HepG2 (cell line): Measurements from ENCODE around the gene TBC1D20. TPM values are rescaled to one million over a fixed set of nuclear protein-coding genes. Genes with fewer than 3 reads are reported as not detected.
A peak's percentile ranks its signal among the peaks of the same experiment; 100 is the strongest.

Source experiments
- ATF2 ChIP-seq: sonication (generic); formaldehyde crosslinking; IDR thresholded peaks from 2 replicates; pipeline ENCODE4 v1.4.0; 2020; ENCODE audit warnings: missing genetic modification reagents
- HNF4G ChIP-seq, 2 experiments: sonication (generic) in 1 of 2; formaldehyde crosslinking in 1 of 2; IDR thresholded peaks; 2 replicates each; pipeline versions ENCODE4 v1.4.0 to v1.6.1; 2011 to 2020; ENCODE audit warnings: borderline replicate concordance in 2 of 2, low read depth in 2 of 2, mild to moderate bottlenecking in 2 of 2, low read length in 1 of 2, missing genetic modification reagents in 1 of 2, moderate library complexity in 1 of 2
- KLF9 ChIP-seq: IDR thresholded peaks from 2 replicates; pipeline ENCODE4 v1.6.1; 2016; ENCODE audit warnings: low read depth
- MLLT10 ChIP-seq: sonication (generic); formaldehyde crosslinking; IDR thresholded peaks from 2 replicates; pipeline ENCODE4 v1.4.0; 2020; ENCODE audit warnings: missing genetic modification reagents
- NCOA2 ChIP-seq: sonication (generic); formaldehyde crosslinking; IDR thresholded peaks from 2 replicates; pipeline ENCODE4 v1.8.0; 2022; ENCODE audit warnings: inconsistent platforms
- NFYB ChIP-seq: sonication (generic); formaldehyde crosslinking; IDR thresholded peaks from 2 replicates; pipeline ENCODE4 v1.4.0; 2020; ENCODE audit warnings: missing genetic modification reagents
- PHF21A ChIP-seq: sonication (generic); formaldehyde crosslinking; IDR thresholded peaks from 2 replicates; pipeline ENCODE4 v1.5.0; 2020; ENCODE audit warnings: mild to moderate bottlenecking, missing genetic modification reagents
- RBFOX2 ChIP-seq: fragments of 200-400 bp; formaldehyde crosslinking; IDR thresholded peaks from 2 replicates; pipeline ENCODE4 v1.6.1; 2017; ENCODE audit warnings: low read depth, mild to moderate bottlenecking, low read length
- RCOR2 ChIP-seq: IDR thresholded peaks from 2 replicates; pipeline ENCODE4 v1.6.1; 2016; ENCODE audit warnings: missing biosample characterization, missing genetic modification reagents
- SP1 ChIP-seq, 2 experiments: fragments of 450-650 bp in 1 of 2; sonication (generic) in 1 of 2; formaldehyde crosslinking in 1 of 2; IDR thresholded peaks; 2 replicates each; pipeline versions ENCODE4 v1.4.0 to v1.6.1; 2016 to 2020; ENCODE audit warnings: missing genetic modification reagents in 1 of 2
- SP2 ChIP-seq: sonication (generic); formaldehyde crosslinking; IDR thresholded peaks from 2 replicates; pipeline ENCODE4 v1.5.1; 2020; ENCODE audit warnings: mild to moderate bottlenecking, missing genetic modification reagents
- XRCC5 ChIP-seq: fragments of 200-400 bp; formaldehyde crosslinking; optimal IDR thresholded peaks from 2 replicates; pipeline ENCODE3; 2017; ENCODE audit warnings: mild to moderate bottlenecking, low read length
- ZNF235 ChIP-seq: sonication (generic); formaldehyde crosslinking; IDR thresholded peaks from 2 replicates; pipeline ENCODE4 v1.8.1; 2023; ENCODE audit warnings: mild to moderate bottlenecking, missing genetic modification reagents, borderline replicate concordance
- ZNF260 ChIP-seq: sonication (generic); formaldehyde crosslinking; IDR thresholded peaks from 2 replicates; pipeline ENCODE4 v1.4.0; 2020; ENCODE audit warnings: missing genetic modification reagents, low read depth, mild to moderate bottlenecking, borderline replicate concordance
- ZNF281 ChIP-seq: sonication (generic); formaldehyde crosslinking; IDR thresholded peaks from 2 replicates; pipeline ENCODE4 v1.4.0; 2020; ENCODE audit warnings: missing genetic modification reagents, borderline replicate concordance
- ZNF577 ChIP-seq: sonication (generic); formaldehyde crosslinking; IDR thresholded peaks from 2 replicates; pipeline ENCODE4 v1.4.0; 2020; ENCODE audit warnings: mild to moderate bottlenecking, low read depth, missing genetic modification reagents, borderline replicate concordance
- ZNF629 ChIP-seq: sonication (generic); formaldehyde crosslinking; conservative IDR thresholded peaks from 2 replicates; pipeline ENCODE4 v1.5.0; 2020; ENCODE audit warnings: missing genetic modification reagents
- ZNF646 ChIP-seq: sonication (generic); formaldehyde crosslinking; IDR thresholded peaks from 2 replicates; pipeline ENCODE4 v1.9.0; 2021; ENCODE audit warnings: mild to moderate bottlenecking, missing genetic modification reagents
- ZSCAN22 ChIP-seq: sonication (generic); formaldehyde crosslinking; IDR thresholded peaks from 2 replicates; pipeline ENCODE4 v1.4.0; 2020; ENCODE audit warnings: mild to moderate bottlenecking, missing genetic modification reagents
- polyA plus RNA-seq, 8 experiments: library from polyadenylated mRNA; depleted of rRNA in 3 of 8; stranded (reverse) in 7 of 8; unstranded in 1 of 8; fragments of >200 nt; fragmentation: Illumina TruSeq in 4 of 8; extraction: Trizol in 4 of 8; gene quantifications; 2 replicates each; pipeline versions ENCODE4 v1.2.1 to v1.2.3, GENCODE V29; 2011 to 2016; ENCODE audit warnings: low read depth in 4 of 8, missing spikeins in 1 of 8, mixed read lengths in 1 of 8; ENCODE audit not compliant: insufficient read depth in 1 of 8
- total RNA-seq, 5 experiments: library from RNA; depleted of rRNA; stranded (reverse); fragments of >200 nt; fragmentation: Illumina TruSeq; extraction: Trizol; gene quantifications; 2 replicates each; pipeline ENCODE4 v1.2.3, GENCODE V29; 2016; ENCODE audit warnings: low read depth in 1 of 5

TBC1D20 gene
- total and polyA plus RNA-seq, 2 of the 13 experiments (the other 11 are each of a cell fraction or from before 2014, with no cell fraction given) = 36.6 to 47.1 TPM

- TF ChIP-seq ATF2 (CRISPR knock-in tag) = no peak
- 0 out of 2 replicates have a peak, but pooled peaks have one; percentile 30 for TF ChIP-seq SP2
- no peak for TF ChIP-seq XRCC5
- no peak for TF ChIP-seq RCOR2
- TF ChIP-seq ZSCAN22 (CRISPR knock-in tag) = no peak
- TF ChIP-seq NCOA2 (CRISPR knock-in tag) = no peak
- TF ChIP-seq HNF4G (IDR thresholded peaks at IDR 0.05; ENCODE audit: borderline replicate concordance, low read depth, low read length) = no peak
- no peak for TF ChIP-seq HNF4G (CRISPR knock-in tag; IDR thresholded peaks at IDR 0.05; ENCODE audit: borderline replicate concordance, low read depth)
- no peak for TF ChIP-seq KLF9
- no peak for TF ChIP-seq NFYB (CRISPR knock-in tag)
- peak; percentile 73 for TF ChIP-seq RBFOX2
- no peak for TF ChIP-seq MLLT10 (CRISPR knock-in tag)
- no peak for TF ChIP-seq SP1 (IDR thresholded peaks at IDR 0.05)
- no peak for TF ChIP-seq SP1 (CRISPR knock-in tag; IDR thresholded peaks at IDR 0.05)
- TF ChIP-seq ZNF235 (CRISPR knock-in tag) = no peak
- TF ChIP-seq ZNF577 (CRISPR knock-in tag) = no peak
- TF ChIP-seq PHF21A (CRISPR knock-in tag) = no peak
- TF ChIP-seq ZNF629 (CRISPR knock-in tag) = no peak
- TF ChIP-seq ZNF646 (CRISPR knock-in tag) = no peak
- no peak for TF ChIP-seq ZNF260
- TF ChIP-seq ZNF281 (CRISPR knock-in tag) = 0 out of 2 replicates have a peak, but pooled peaks have one; percentile 42
These were observed 41.4 kb downstream of the TBC1D20 start (continued) for GRCh38 chr20:420721-421574.
